Panc1 (cell line): Measurements from ENCODE around the gene DNASE1L1. TPM values are rescaled to one million over a fixed set of nuclear protein-coding genes. Genes with fewer than 3 reads are reported as not detected.

Experiments
- ATAC-seq: fragments of 200-7000 bp; cut with Tn5 transposase; 2 replicates; pipeline ENCODE4 v1.9.1; 2020; ENCODE audit warnings: mild to moderate bottlenecking, moderate library complexity
- BruUV-seq: library from RNA; stranded (reverse); fragments of 400-500 nt; replicated peaks from 2 replicates; lab custom pipeline; 2021; lab: Mats Ljungman, UMichigan
- CTCF ChIA-PET: fragments of 300-600 bp; sonication (Branson Sonifier 250); formaldehyde crosslinking; loops from one replicate; lab custom pipeline; 2022; ENCODE audit warnings: antibody characterized with exemption; lab: Charles Lee
- POLR2A ChIA-PET: fragments of 300-600 bp; sonication (Branson Sonifier 250); formaldehyde crosslinking; loops from one replicate; lab custom pipeline; 2022; ENCODE audit warnings: antibody characterized with exemption; lab: Charles Lee
- DNase-seq: peaks from one replicate; pipeline ENCODE4 v3.0.0-alpha.2; 2010; ENCODE audit warnings: low read depth, low spot score
- H3K27ac ChIP-seq: 2 replicates; pipeline ENCODE4 v1.5.1; 2011; ENCODE audit warnings: mild to moderate bottlenecking, low read length, inconsistent platforms
- H3K27me3 ChIP-seq: fragments of 200-500 bp; sonication (Bioruptor generic); 2 replicates; pipeline ENCODE4 v1.6.0; 2014; ENCODE audit warnings: low read length, inconsistent platforms; ENCODE audit not compliant: control insufficient read depth, insufficient read depth
- H3K36me3 ChIP-seq: fragments of 200-500 bp; sonication (Bioruptor generic); 2 replicates; pipeline ENCODE4 v1.5.1; 2014; ENCODE audit warnings: inconsistent platforms, mild to moderate bottlenecking, low read length, moderate library complexity; ENCODE audit not compliant: control insufficient read depth, insufficient read depth
- H3K4me1 ChIP-seq: 2 replicates; pipeline ENCODE4 v1.5.1; 2011; ENCODE audit warnings: inconsistent platforms, mild to moderate bottlenecking, low read length, moderate library complexity; ENCODE audit not compliant: control insufficient read depth, insufficient read depth
- H3K4me3 ChIP-seq, 2 experiments: 2 replicates each; pipeline ENCODE4 v1.5.1; 2011 to 2012; ENCODE audit warnings: low read depth in 2 of 2, low read length in 2 of 2, mild to moderate bottlenecking in 2 of 2, inconsistent platforms in 1 of 2, moderate library complexity in 1 of 2
- H3K9me3 ChIP-seq: fragments of 200-500 bp; sonication (Bioruptor generic); 2 replicates; pipeline ENCODE4 v1.5.1; 2014; ENCODE audit warnings: low read depth, mild to moderate bottlenecking, inconsistent platforms, low read length, moderate library complexity; ENCODE audit not compliant: control insufficient read depth, insufficient read depth
- CTCF ChIP-seq: fragments of 450-650 bp; IDR thresholded peaks from 2 replicates; pipeline ENCODE4 v1.5.1; 2017; ENCODE audit warnings: mild to moderate bottlenecking
- POLR2AphosphoS5 ChIP-seq: IDR thresholded peaks from 2 replicates; pipeline ENCODE4 v1.6.1; 2012; ENCODE audit warnings: mild to moderate bottlenecking, low read depth, low read length, moderate library complexity
- REST ChIP-seq, 2 experiments: IDR thresholded peaks; 2 replicates each; pipeline ENCODE4 v1.6.1; 2011 to 2012; ENCODE audit warnings: low read depth in 2 of 2, control low read depth in 1 of 2, low read length in 1 of 2, mild to moderate bottlenecking in 1 of 2, moderate library complexity in 1 of 2; ENCODE audit not compliant: insufficient read depth in 1 of 2
- SIN3A ChIP-seq: IDR thresholded peaks from 2 replicates; pipeline ENCODE4 v1.6.1; 2012; ENCODE audit warnings: low read depth, mild to moderate bottlenecking, low read length, moderate library complexity, borderline replicate concordance; ENCODE audit not compliant: insufficient read depth
- TCF7L2 ChIP-seq: IDR thresholded peaks from 2 replicates; pipeline ENCODE4 v1.6.1; 2011; ENCODE audit warnings: mild to moderate bottlenecking, low read depth, low read length, inconsistent platforms
- in situ Hi-C: cut with HindIII; loops from 2 replicates; pipeline ENCODE4 v1.10.0; 2016; ENCODE audit warnings: low sequenced_read_pairs, low pct_unique_long_range_greater_than_20kb
- intact Hi-C: fragments of 100-400 bp; cut with micrococcal nuclease; formaldehyde crosslinking; loops from one replicate; pipeline ENCODE4 v1.10.0; 2022; ENCODE audit not compliant: unreplicated experiment
- total RNA-seq: library from RNA; stranded (reverse); gene quantifications from one replicate; pipeline ENCODE4 v1.2.1, GENCODE V29; 2021; ENCODE audit not compliant: unreplicated experiment

Gene DNASE1L1
- total RNA-seq, 1 experiment from 2014 or later: 60.4 TPM

- BruUV-seq: no TSS peak
- in situ Hi-C loops (no loop called here), intact Hi-C loops (no loop called here)
- Histone ChIP-seq H3K9me3 (no peaks in the 10 kb centered on the region), H3K36me3 (peaks cover 2% of the 10 kb centered on the region; the same call in 1 of the 2 replicates), H3K27ac (no peak overlapping the region), H3K4me3 (no peak overlapping the region), H3K27me3 (no peaks in the 10 kb centered on the region), H3K4me1 (peaks cover 12% of the 10 kb centered on the region)
- ChIA-PET POLR2A (interaction anchor here (0.6 kb wide), 1 partner anchor 26 kb away, joined by 7 read pairs; no protein-coding TSS in a partner anchor), CTCF (no interaction called here)
- TF ChIP-seq REST (IDR thresholded peaks at IDR 0.05; ENCODE audit: insufficient read depth in 1 of 2, low read depth in 2 of 2, low read length in 1 of 2) (no peak), SIN3A (no peak), POLR2AphosphoS5 (no peak), CTCF (no peak), TCF7L2 (no peak)
- no peak for ATAC-seq
- no peak for DNase-seq
Measured at GRCh38 chrX:154448484-154448883, 39.4 kb upstream of the DNASE1L1 start.

- CTCF ChIA-PET: no interaction called here
- in situ Hi-C loops: no loop called here
- Histone ChIP-seq H3K27ac (no peak overlapping the region), H3K9me3 (no peaks in the 10 kb centered on the region), H3K27me3 (no peaks in the 10 kb centered on the region), H3K4me1 (peaks cover 26% of the 10 kb centered on the region), H3K4me3 (no peak overlapping the region), H3K36me3 (peaks cover 2% of the 10 kb centered on the region; the same call in 1 of the 2 replicates)
- ATAC-seq (no peak), DNase-seq (no peak)
- TF ChIP-seq CTCF (no peak), SIN3A (no peak), REST (IDR thresholded peaks at IDR 0.05; ENCODE audit: insufficient read depth in 1 of 2, low read depth in 2 of 2, low read length in 1 of 2) (no peak), TCF7L2 (no peak), POLR2AphosphoS5 (no peak)
- POLR2A ChIA-PET: interaction anchor here (0.5 kb wide), 1 partner anchor 91 kb away, joined by 3 read pairs; no protein-coding TSS in a partner anchor
- intact Hi-C loops: no loop called here
- no TSS peak for BruUV-seq
Measured at GRCh38 chrX:154446430-154446829, 37.4 kb upstream of the DNASE1L1 start.
